LNCAP (cell line): ENCODE data around the gene DEK.

Experiments used
- CTCF ChIP-seq: fragments of 450-650 bp; IDR thresholded peaks from 2 replicates; pipeline ENCODE4 v1.5.1; 2017; ENCODE audit warnings: mild to moderate bottlenecking

The DEK gene

DNA sequence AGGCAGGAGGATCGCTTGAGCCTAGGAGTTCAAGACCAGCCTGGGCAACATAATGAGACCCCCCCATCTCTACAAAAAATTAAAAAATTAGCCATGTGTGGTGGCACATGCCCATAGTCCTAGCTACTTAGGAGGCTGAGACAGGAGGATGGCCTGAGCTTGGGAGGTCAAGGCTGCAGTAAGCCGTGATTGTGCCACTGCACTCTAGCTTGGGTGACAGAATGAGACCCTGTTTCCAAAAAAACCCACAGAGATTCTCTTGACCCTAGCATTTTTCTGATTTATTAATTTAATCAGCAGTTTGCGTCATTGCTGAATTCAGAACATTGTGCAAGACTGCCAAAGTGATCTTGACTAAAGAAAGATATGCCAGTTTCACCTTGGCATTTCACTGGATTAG lies 72.3 kb downstream of the DEK start:
- TF ChIP-seq CTCF = no peak

- no peak for TF ChIP-seq CTCF
Observed at GRCh38 chr6:18189196-18189595, 75.1 kb downstream of the DEK start.

- TF ChIP-seq CTCF = no peak
Observed at GRCh38 chr6:18187701-18188100, 76.6 kb downstream of the DEK start.

DNA sequence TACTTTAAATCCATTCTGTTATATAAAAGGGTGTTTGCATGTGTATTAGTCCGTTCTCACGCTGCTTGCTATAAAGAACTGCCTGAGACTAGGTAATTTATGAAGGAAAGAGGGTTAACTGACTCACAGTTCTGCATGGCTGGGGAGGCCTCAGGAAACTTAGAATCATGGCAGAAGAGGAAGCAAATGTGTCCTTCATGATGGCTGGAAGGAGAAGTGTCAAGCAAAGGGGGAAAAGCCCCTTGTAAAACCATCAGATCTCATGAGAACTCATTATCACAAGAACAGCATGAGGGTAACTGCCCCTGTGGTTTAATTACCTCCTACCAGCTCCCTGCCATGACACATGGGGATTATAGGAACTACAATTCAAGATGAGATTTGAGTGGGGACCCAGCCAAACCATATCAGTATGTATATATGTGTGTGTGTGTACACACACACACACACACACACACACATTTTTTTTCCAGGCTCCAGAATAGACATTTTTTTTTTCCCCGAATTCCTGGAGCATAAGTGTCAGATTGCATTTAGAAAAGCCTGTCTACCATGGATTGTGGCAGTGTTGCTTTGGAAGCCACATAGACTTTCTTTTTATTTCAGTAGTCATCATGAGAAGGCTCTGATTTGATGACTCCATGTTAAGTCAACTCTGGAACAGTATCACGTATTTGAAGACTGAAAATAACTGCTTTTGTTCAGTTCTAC lies 77.6 kb downstream of the DEK start:
- TF ChIP-seq CTCF = no peak

- no peak for TF ChIP-seq CTCF
Observed at GRCh38 chr6:18186033-18186432, 78.3 kb downstream of the DEK start.

- TF ChIP-seq CTCF = no peak
Observed at GRCh38 chr6:18185624-18186023, 78.7 kb downstream of the DEK start.

- TF ChIP-seq CTCF = no peak
Observed at GRCh38 chr6:18183766-18184165, 80.6 kb downstream of the DEK start.

- no peak for TF ChIP-seq CTCF
Observed at GRCh38 chr6:18182568-18182967, 81.8 kb downstream of the DEK start.
